Measurements from ENCODE around the gene SCN5A.

SCN5A gene

GRCh38 chr3:38555149-38555840 is 94.2 kb downstream of the SCN5A start:
- FAIRE-seq (no peak), DNase-seq (ENCODE audit: insufficient read length, low spot score) (no peak)
- no peak for TF ChIP-seq CTCF (IDR thresholded peaks at IDR 0.05; ENCODE audit: insufficient read depth, missing control alignments)

- no peak for FAIRE-seq
Measured at GRCh38 chr3:38554127-38554827, 95.2 kb downstream of the SCN5A start.

GRCh38 chr3:38553071-38553470 is 96.4 kb downstream of the SCN5A start:
- TF ChIP-seq CTCF (IDR thresholded peaks at IDR 0.05; ENCODE audit: insufficient read depth, missing control alignments) = no peak
- FAIRE-seq (no peak), DNase-seq (ENCODE audit: insufficient read length, low spot score) (no peak)

More at GRCh38 chr3:38554127-38554827, 95.2 kb downstream of the SCN5A start:
- TF ChIP-seq CTCF (IDR thresholded peaks at IDR 0.05; ENCODE audit: insufficient read depth, missing control alignments) = no peak
- no peak for DNase-seq (ENCODE audit: insufficient read length, low spot score)

GRCh38 chr3:38552364-38552763 is 97.1 kb downstream of the SCN5A start:
- no peak for DNase-seq (ENCODE audit: insufficient read length, low spot score)
- no peak for FAIRE-seq
- no peak for TF ChIP-seq CTCF (IDR thresholded peaks at IDR 0.05; ENCODE audit: insufficient read depth, missing control alignments)

GRCh38 chr3:38551026-38551832 is 98.3 kb downstream of the SCN5A start:
- no peak for TF ChIP-seq CTCF (IDR thresholded peaks at IDR 0.05; ENCODE audit: insufficient read depth, missing control alignments)
- no peak for FAIRE-seq
- no peak for DNase-seq (ENCODE audit: insufficient read length, low spot score)

- FAIRE-seq = no peak
- no peak for TF ChIP-seq CTCF (IDR thresholded peaks at IDR 0.05; ENCODE audit: insufficient read depth, missing control alignments)
- DNase-seq (ENCODE audit: insufficient read length, low spot score) = no peak
Measured at GRCh38 chr3:38549957-38550840, 99.3 kb downstream of the SCN5A start.

All from D721Med (cell line).